Measurements from ENCODE around the gene DBH. TPM values are rescaled to one million over a fixed set of nuclear protein-coding genes. Genes with fewer than 3 reads are reported as not detected.

The DBH gene
- total and polyA plus RNA-seq, 2 donors (not counting 1 experiment from before 2014, with no cell fraction given) = not detected

DNA sequence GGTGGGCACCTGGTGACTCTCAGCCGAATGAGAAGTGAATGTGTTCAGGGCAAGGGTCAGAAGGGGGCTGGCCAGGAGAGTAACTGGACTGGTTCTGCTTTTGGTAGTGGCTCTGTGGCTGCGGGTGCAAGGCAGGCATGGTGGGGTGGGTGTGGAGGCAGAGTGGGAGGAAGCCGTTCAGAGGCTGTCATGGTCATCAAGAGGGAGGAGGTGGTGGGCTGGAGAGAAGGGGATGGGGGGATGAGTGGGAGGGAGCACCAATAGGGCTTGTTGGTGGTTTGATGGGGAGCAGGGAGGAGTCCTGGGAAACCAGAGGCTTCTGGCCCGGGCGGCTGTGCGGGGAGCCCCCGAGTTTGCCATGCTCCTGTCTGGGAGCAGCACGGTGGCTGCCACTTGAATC lies 40.3 kb upstream of the DBH start:
- no peaks in the 10 kb centered on the region for H3K4me1 ChIP-seq (ENCODE audit: control insufficient read depth in 2 of 2, insufficient read depth in 2 of 2, low read length in 2 of 2)
- H3K9me3 Mint-ChIP-seq (ENCODE audit: insufficient read depth) = peaks cover 7% of the 10 kb centered on the region
- ATAC-seq (ENCODE audit: low read depth) (no peak), DNase-seq (no peak)
- no peaks in the 10 kb centered on the region for H4K20me1 ChIP-seq (ENCODE audit: control insufficient read depth, insufficient read depth, low read length, poor library complexity, severe bottlenecking)
- WGBS (ENCODE audit: insufficient coverage) = 89% methylated on average over 8 of the region's 8 CpGs
- no peak overlapping the region for H3K4me3 Mint-ChIP-seq
- H3K27ac Mint-ChIP-seq = no peak overlapping the region
- peaks cover 0 to 4% (median 0%) of the 10 kb centered on the region in 4 experiments for H3K27me3 ChIP-seq (replicated peaks in 1 of 4; ENCODE audit: control extremely low read depth in 1 of 4, control insufficient read depth in 3 of 4, insufficient read depth in 4 of 4, low read length in 3 of 4)
- TF ChIP-seq, protein P1, sequence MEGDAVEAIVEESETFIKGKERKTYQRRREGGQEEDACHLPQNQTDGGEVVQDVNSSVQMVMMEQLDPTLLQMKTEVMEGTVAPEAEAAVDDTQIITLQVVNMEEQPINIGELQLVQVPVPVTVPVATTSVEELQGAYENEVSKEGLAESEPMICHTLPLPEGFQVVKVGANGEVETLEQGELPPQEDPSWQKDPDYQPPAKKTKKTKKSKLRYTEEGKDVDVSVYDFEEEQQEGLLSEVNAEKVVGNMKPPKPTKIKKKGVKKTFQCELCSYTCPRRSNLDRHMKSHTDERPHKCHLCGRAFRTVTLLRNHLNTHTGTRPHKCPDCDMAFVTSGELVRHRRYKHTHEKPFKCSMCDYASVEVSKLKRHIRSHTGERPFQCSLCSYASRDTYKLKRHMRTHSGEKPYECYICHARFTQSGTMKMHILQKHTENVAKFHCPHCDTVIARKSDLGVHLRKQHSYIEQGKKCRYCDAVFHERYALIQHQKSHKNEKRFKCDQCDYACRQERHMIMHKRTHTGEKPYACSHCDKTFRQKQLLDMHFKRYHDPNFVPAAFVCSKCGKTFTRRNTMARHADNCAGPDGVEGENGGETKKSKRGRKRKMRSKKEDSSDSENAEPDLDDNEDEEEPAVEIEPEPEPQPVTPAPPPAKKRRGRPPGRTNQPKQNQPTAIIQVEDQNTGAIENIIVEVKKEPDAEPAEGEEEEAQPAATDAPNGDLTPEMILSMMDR (IDR thresholded peaks at IDR 0.05) = no peak
- TF ChIP-seq EZH2 (IDR thresholded peaks at IDR 0.05; ENCODE audit: borderline replicate concordance, insufficient read depth, low read depth, low read length, poor library complexity, severe bottlenecking) = no peak
- H3K9me3 ChIP-seq (ENCODE audit: control extremely low read depth in 1 of 3, control insufficient read depth in 2 of 3, insufficient read depth in 1 of 3, low read length in 2 of 3) = peaks cover 1 to 48% (median 19%) of the 10 kb centered on the region in 3 donors
- H3K4me2 ChIP-seq (replicated peaks; ENCODE audit: low read depth, low read length, poor library complexity, severe bottlenecking) = no peak overlapping the region
- no peaks in the 10 kb centered on the region for H3K4me1 Mint-ChIP-seq
- CTCF ChIA-PET = no interaction called here
- POLR2A ChIA-PET = no interaction called here
- no peak overlapping the region for H3K27ac ChIP-seq (ENCODE audit: low read length in 2 of 2)
- no peaks in the 10 kb centered on the region for H3K79me2 ChIP-seq (ENCODE audit: control insufficient read depth, insufficient read depth, low read length)
- no peaks in the 10 kb centered on the region for H3K36me3 ChIP-seq (replicated peaks in 1 of 2; ENCODE audit: control extremely low read depth in 1 of 2, control insufficient read depth in 1 of 2, extremely low read depth in 1 of 2, insufficient read depth in 2 of 2, low read length in 1 of 2)
- no peak overlapping the region for H3K9ac ChIP-seq (ENCODE audit: low read length)
- H3K27me3 Mint-ChIP-seq = peaks cover 13% of the 10 kb centered on the region
- no peak overlapping the region for H2AFZ ChIP-seq (ENCODE audit: insufficient read depth, low read depth, low read length, poor library complexity, severe bottlenecking)
- H3K4me3 ChIP-seq (ENCODE audit: control extremely low read depth in 1 of 5, extremely low read depth in 1 of 5, insufficient read depth in 1 of 5, low read depth in 2 of 5, low read length in 4 of 5) = no peak overlapping the region
- intact Hi-C loops (cut with micrococcal nuclease) = no loop called here

DNA sequence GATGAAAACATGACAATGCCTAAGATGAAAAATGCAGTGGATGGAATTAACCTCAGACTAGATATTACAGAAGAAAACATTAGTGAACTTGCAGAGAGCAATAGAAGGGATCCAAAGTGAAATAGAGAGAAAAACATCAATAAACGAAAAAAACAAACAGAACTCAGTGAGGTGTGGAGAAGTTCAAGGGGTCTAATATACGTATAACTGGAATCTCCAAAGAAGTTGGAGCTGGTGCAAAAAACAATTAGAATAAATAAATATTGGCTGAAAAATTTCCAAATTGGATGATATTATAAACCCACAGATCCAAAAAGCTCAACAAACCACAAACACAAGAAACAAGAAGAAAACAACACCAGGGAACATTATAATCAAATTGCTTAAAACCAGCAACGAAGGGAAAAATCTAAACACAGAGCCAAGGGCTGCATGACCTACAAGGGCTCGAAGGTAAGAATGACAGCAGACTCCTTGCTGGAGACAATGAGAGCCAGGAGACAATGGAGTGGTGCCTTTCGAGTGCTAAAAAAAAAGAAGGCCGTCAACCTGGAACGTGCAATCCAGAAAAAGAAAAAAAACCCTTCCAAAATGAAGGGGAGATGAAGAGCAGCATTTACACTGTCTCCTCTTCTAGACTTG lies 38.7 kb upstream of the DBH start:
- POLR2A ChIA-PET = no interaction called here

More for the DNA sequence above, 38.7 kb upstream of the DBH start:
- no peak overlapping the region for H3K4me3 ChIP-seq (ENCODE audit: control extremely low read depth in 1 of 5, extremely low read depth in 1 of 5, insufficient read depth in 1 of 5, low read depth in 2 of 5, low read length in 4 of 5)
- no peaks in the 10 kb centered on the region for H3K79me2 ChIP-seq (ENCODE audit: control insufficient read depth, insufficient read depth, low read length)
- Mint-ChIP-seq H3K9me3 (ENCODE audit: insufficient read depth) (peaks cover 7% of the 10 kb centered on the region), H3K27ac (no peak overlapping the region), H3K27me3 (peaks cover 19% of the 10 kb centered on the region), H3K4me1 (no peaks in the 10 kb centered on the region), H3K4me3 (no peak overlapping the region)
- H2AFZ ChIP-seq (ENCODE audit: insufficient read depth, low read depth, low read length, poor library complexity, severe bottlenecking) = no peak overlapping the region
- WGBS (ENCODE audit: insufficient coverage) = 74% methylated on average over 3 of the region's 7 CpGs
- H3K36me3 ChIP-seq (replicated peaks in 1 of 2; ENCODE audit: control extremely low read depth in 1 of 2, control insufficient read depth in 1 of 2, extremely low read depth in 1 of 2, insufficient read depth in 2 of 2, low read length in 1 of 2) = no peaks in the 10 kb centered on the region
- H3K9ac ChIP-seq (ENCODE audit: low read length) = no peak overlapping the region
- H3K4me1 ChIP-seq (ENCODE audit: control insufficient read depth in 2 of 2, insufficient read depth in 2 of 2, low read length in 2 of 2) = no peaks in the 10 kb centered on the region
- H3K9me3 ChIP-seq (ENCODE audit: control extremely low read depth in 1 of 3, control insufficient read depth in 2 of 3, insufficient read depth in 1 of 3, low read length in 2 of 3) = peaks cover 1 to 48% (median 19%) of the 10 kb centered on the region in 3 donors
- H3K27me3 ChIP-seq (replicated peaks in 1 of 4; ENCODE audit: control extremely low read depth in 1 of 4, control insufficient read depth in 3 of 4, insufficient read depth in 4 of 4, low read length in 3 of 4) = peaks cover 0 to 11% (median 0%) of the 10 kb centered on the region in 4 experiments
- intact Hi-C loops (cut with micrococcal nuclease) = no loop called here
- DNase-seq (no peak), ATAC-seq (ENCODE audit: low read depth) (no peak)
- CTCF ChIA-PET = no interaction called here
- H3K4me2 ChIP-seq (replicated peaks; ENCODE audit: low read depth, low read length, poor library complexity, severe bottlenecking) = no peak overlapping the region
- no peak for TF ChIP-seq EZH2 (IDR thresholded peaks at IDR 0.05; ENCODE audit: borderline replicate concordance, insufficient read depth, low read depth, low read length, poor library complexity, severe bottlenecking)
- TF ChIP-seq, protein P1 (IDR thresholded peaks at IDR 0.05) = no peak
- H4K20me1 ChIP-seq (ENCODE audit: control insufficient read depth, insufficient read depth, low read length, poor library complexity, severe bottlenecking) = no peaks in the 10 kb centered on the region
- no peak overlapping the region for H3K27ac ChIP-seq (ENCODE audit: low read length in 2 of 2)
